Measurements from ENCODE around the gene COPE.
A peak's percentile ranks its signal among the peaks of the same experiment; 100 is the strongest.
"Not testable (repeated sequence)": the region's sequence is repeated elsewhere in the genome, so short reads cannot be mapped to it uniquely, and the experiment has no call there.

COPE gene

DNA sequence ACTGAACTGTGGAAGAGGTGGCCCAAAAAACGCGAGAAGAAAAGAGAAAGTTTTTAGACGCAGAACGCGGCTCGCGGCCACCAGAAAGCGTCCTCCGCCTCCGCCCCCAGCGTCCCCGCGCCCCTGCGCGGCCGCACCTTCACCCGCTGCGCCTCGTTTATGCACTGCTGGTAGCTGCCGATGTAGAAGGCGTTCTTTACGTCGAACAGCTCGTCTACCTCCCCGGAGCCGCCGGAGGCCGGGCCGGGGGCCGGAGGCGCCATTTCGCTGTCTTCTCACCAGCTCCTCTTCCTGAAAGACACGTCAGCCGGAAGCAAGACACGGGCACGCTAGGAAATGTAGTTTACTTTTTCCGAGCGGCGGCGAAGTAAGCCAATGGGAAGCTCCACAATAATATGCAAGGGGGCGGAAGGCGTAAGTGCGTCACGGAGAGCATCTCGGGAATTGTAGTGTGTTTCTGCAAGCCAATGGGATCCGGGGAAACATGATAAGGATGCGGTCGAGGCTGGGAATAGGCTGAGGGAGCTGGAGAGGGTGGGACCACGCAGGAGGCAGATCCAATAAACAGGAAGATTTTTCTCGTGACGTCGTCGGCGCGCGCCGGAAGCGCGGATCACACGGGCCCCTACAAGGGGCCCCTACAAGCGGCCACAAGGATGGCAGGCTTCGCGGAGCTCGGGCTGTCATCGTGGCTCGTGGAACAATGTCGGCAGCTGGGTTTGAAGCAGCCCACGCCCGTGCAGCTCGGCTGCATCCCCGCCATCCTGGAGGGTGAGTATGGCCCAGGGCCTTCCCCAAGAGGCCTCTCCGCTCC, at the start of gene COPE, which contains the start of gene DDX49:
Gene COPE, minus strand, starts transcription at position 302 of the 814 bp plus-strand sequence. Its CDS starts 39 bp downstream, at position 263.
Gene DDX49, plus strand, starts transcription at position 630 of the 814 bp plus-strand sequence. Its CDS starts 27 bp downstream, at position 657.
- peak; percentile 96 for DNase-seq (ENCODE audit: low read depth)

GRCh38 chr19:18967358-18968146, 48.4 kb upstream of the COPE start:
- no peak for DNase-seq (ENCODE audit: low read depth)

- no peak for DNase-seq (ENCODE audit: low read depth)
Observed at GRCh38 chr19:18966307-18966706, 47.1 kb upstream of the COPE start.

- no peak for DNase-seq (ENCODE audit: low read depth)
Observed at GRCh38 chr19:18964121-18964520, 44.9 kb upstream of the COPE start.

DNA sequence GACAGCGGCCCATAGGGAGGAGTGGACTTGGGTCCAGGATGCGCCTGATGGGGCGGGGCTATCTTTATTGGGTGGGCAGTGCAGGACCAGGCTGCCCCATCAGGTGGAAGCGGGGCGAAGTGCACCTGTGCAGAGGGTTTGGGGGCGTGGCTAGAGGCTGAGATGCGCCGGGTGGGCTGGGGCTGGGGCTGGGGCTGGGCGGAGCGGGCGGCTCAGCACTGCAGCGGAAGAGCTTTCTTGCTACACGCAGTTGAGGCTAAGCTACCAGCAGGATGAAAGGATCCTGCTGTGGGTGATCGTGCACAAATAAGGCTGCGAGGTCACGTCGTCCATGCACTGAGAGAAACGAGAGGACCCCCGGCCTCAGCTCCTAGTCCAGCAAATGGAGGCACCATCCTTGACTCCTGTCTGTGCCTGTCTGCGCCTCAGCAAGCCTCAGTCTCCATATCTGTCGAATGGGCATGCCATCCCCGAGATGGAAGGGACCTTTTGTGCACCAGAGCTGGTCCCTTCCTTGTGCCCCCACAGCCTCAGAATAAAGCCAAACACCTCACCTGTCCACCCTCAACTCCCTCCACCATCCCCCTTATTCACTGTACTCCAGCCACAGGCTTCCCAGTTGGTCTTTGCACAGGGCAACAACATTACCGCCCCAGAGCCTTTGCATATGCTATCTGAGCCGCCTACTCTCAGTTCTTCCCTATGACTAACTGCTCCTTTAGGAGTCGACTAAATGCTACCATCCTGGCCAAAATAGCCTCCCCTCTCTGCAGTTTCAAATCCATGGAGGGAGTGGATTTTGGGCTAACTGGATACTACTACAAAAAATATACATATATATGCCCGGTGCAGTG, 42.8 kb upstream of the COPE start:
- no peak for DNase-seq (ENCODE audit: low read depth)

- DNase-seq (ENCODE audit: low read depth) = no peak
Observed at GRCh38 chr19:18960370-18960769, 41.2 kb upstream of the COPE start.

DNA sequence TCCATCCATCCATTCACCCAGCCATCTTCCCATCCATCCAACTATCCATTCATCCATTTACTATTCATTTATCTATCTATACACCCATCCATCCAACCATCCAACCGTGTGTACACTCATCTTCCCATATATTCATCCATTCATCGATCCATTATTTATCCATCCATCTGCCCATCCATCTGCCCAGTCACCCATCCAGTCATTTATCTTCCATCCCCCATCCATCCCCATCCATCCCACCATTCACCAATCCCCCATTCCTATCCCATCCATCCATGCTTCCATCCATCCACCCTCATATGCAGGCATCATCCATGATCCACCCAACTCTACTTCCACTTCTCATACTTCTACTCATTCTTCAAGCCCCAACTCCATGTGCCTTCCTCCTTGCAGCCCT, 35.9 kb upstream of the COPE start:
- DNase-seq (ENCODE audit: low read depth) = no peak

- no peak for DNase-seq (ENCODE audit: low read depth)
Observed at GRCh38 chr19:18954094-18954493, 34.9 kb upstream of the COPE start.

GRCh38 chr19:18952364-18953003, 33.3 kb upstream of the COPE start:
- not testable (repeated sequence) for DNase-seq (ENCODE audit: low read depth)

DNA sequence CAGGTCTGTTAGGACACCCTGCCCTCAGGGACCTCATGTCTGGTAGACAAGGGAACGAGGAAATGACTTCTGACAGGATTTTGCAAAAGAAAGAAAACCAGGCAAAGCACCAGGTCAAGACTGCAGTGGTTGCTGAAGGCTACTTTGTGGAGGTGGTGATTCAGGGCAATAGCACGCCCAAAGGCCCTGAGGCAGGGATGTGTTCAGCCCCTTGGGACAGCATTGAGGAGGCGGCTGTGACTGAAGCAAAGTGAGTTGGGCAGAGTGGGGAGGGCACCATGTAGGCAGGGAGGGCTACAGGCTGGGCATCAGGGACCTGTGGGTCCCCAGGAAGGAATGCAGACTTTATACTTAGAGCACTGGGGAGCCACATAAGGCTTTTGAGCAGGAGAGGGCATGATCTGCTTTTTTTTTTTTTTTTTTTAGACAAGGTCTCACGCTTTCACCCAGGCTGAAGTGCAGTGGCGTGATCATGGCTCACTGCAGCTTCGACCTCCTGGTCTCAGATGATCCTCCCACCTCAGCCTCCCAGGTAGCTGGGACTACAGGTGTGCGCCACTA, 32.6 kb upstream of the COPE start:
- no peak for DNase-seq (ENCODE audit: low read depth)

- DNase-seq (ENCODE audit: low read depth) = no peak
Observed at GRCh38 chr19:18949858-18950257, 30.7 kb upstream of the COPE start.

DNA sequence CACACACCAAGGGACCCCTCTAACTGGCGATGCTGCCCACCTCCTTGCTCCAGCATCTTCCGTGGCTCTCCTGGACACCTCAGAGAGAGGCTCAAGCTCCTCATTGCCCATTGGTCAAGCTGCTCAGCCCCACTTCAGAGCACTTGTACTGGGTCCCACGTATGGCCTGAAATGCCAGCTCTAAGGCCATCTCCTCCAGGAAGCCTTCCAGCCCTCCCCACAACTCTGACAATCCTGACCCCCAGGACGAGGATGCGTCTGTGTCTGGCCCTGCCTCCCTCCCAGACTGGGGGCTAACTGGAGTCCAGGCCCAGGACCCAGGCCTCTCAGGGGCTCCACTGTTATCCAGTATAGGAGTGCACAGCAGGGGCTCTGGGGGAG, 29.8 kb upstream of the COPE start:
- DNase-seq (ENCODE audit: low read depth) = no peak

GRCh38 chr19:18948075-18948975, 29.1 kb upstream of the COPE start:
- DNase-seq (ENCODE audit: low read depth) = no peak

DNA sequence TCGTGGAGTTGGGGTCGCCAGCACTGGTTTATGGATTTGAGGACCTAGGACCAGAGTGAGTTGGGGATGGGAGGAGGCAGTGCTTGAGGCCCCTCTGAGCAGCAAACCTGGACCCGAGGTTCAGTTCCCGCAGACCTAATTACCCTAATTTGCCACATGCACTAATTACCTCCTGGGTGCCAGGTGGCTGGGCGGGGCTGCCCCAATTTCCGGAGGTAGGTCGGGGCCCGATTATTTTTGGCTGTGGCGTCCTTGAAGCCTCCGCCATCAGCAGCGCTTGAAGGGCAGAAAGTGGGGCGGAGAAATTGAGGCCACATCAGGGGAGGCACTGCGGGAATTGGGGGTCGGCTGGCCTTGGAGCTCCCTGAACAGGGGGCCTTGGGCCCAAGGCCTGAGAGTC, 27.7 kb upstream of the COPE start:
- DNase-seq (ENCODE audit: low read depth) = no peak

DNA sequence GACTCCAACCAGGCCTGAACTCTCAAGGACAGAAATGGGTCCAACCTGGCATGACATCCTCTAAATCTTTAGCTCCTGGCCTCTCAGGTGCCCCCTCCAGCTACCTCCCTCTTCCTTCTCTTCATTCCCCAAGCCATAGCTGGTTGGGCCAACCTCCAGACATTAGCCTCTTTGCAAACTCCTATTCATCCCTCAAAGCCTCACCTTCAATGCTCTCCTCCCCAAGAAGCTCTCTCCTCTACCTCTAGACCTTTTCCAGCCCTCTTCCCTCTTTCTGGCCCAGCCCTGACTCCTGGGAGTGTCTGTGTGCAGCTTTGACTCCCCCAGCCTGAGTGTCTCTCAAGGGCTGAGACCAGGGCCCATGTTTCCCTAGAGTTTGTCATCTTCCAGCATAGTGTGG, 27.1 kb upstream of the COPE start:
- DNase-seq (ENCODE audit: low read depth) = no peak

- no peak for DNase-seq (ENCODE audit: low read depth)
Observed at GRCh38 chr19:18945297-18945696, 26.1 kb upstream of the COPE start.

DNA sequence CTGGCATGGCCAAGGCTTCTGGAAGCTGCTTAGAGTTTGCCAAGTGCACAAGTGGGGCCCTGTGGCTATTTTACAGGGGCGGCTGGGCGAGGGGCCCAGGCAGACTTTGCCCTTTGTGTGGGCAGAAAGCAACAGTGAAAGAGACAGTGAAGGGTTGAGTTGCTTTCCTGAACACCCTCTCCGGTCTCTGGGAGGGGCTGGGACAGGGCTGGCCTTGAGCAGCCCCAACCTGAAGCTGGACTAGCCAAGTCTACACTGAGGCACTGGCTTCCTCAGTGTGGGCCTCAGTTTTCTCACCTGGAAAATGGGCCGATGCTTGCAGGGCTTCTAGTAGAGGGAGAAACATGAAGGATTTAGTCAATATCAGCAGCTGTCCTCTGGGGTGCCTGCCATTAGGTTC, 24.3 kb upstream of the COPE start:
- no peak for DNase-seq (ENCODE audit: low read depth)

GRCh38 chr19:18942692-18943091, 23.5 kb upstream of the COPE start:
- no peak for DNase-seq (ENCODE audit: low read depth)

- no peak for DNase-seq (ENCODE audit: low read depth)
Observed at GRCh38 chr19:18941628-18942354, 22.6 kb upstream of the COPE start.
